Measurements from ENCODE around the gene PPP1R15A. TPM values are rescaled to one million over a fixed set of nuclear protein-coding genes. Genes with fewer than 3 reads are reported as not detected.

The PPP1R15A gene
- total RNA-seq, 2 experiments from 2014 or later = 51.6 to 62.4 TPM

Other genes with a start within 250 kb of the PPP1R15A start
- 10 to 100 TPM in 1 of 2 experiments, 1 to 10 TPM in 1; 8.3 to 12.4 TPM for gene DBP, start 235.0 kb upstream of the PPP1R15A start, total RNA-seq
- gene CA11, start 226.2 kb upstream of the PPP1R15A start, total RNA-seq = 10 to 100 TPM; 11.5 to 18.0 TPM
- under 1 TPM; 0.50 to 0.60 TPM for gene NTN5, start 199.4 kb upstream of the PPP1R15A start, total RNA-seq
- not detected for gene FUT2, start 176.4 kb upstream of the PPP1R15A start, total RNA-seq
- under 1 TPM; 0.69 to 0.70 TPM for gene MAMSTR, start 152.7 kb upstream of the PPP1R15A start, total RNA-seq
- under 1 TPM; 0.67 to 0.73 TPM for gene RASIP1, start 131.8 kb upstream of the PPP1R15A start, total RNA-seq
- gene IZUMO1, start 125.5 kb upstream of the PPP1R15A start, total RNA-seq = not detected
- gene FUT1, start 119.8 kb upstream of the PPP1R15A start, total RNA-seq = under 1 TPM; 0.23 to 0.32 TPM
- not detected for gene FGF21, start 116.9 kb upstream of the PPP1R15A start, total RNA-seq
- 10 to 100 TPM; 65.9 to 70.3 TPM for gene BCAT2, start 61.4 kb upstream of the PPP1R15A start, total RNA-seq
- gene HSD17B14, start 35.9 kb upstream of the PPP1R15A start, total RNA-seq = under 1 TPM; 0.21 to 0.83 TPM
- 10 to 100 TPM in 1 of 2 experiments, 1 to 10 TPM in 1; 7.0 to 10.9 TPM for gene PLEKHA4, start 3.8 kb upstream of the PPP1R15A start, total RNA-seq
- under 1 TPM; 0.37 to 0.87 TPM for gene TULP2, start 26.3 kb downstream of the PPP1R15A start, total RNA-seq
- gene NUCB1, start 27.9 kb downstream of the PPP1R15A start, total RNA-seq = 100 to 1,000 TPM; 115 to 118 TPM
- gene DHDH, start 61.3 kb downstream of the PPP1R15A start, total RNA-seq = 1 to 10 TPM; 1.4 to 2.4 TPM
- 100 to 1,000 TPM; 128 to 143 TPM for gene BAX, start 82.5 kb downstream of the PPP1R15A start, total RNA-seq
- 1,000 to 10,000 TPM in 1 of 2 experiments, 100 to 1,000 TPM in 1; 809 to 1,111 TPM for gene FTL, start 92.9 kb downstream of the PPP1R15A start, total RNA-seq
- 100 to 1,000 TPM in 1 of 2 experiments, 10 to 100 TPM in 1; 80.2 to 102 TPM for gene GYS1, start 120.9 kb downstream of the PPP1R15A start, total RNA-seq
- 100 to 1,000 TPM; 155 to 178 TPM for gene RUVBL2, start 121.5 kb downstream of the PPP1R15A start, total RNA-seq
- under 1 TPM; 0.39 to 0.51 TPM for gene LHB, start 144.7 kb downstream of the PPP1R15A start, total RNA-seq
- gene CGB3, start 151.9 kb downstream of the PPP1R15A start, total RNA-seq = not detected
- gene CGB2, start 159.5 kb downstream of the PPP1R15A start, total RNA-seq = under 1 TPM in 1 of 2 experiments, not detected in 1; 0.43 TPM
- gene CGB1, start 164.5 kb downstream of the PPP1R15A start, total RNA-seq = not detected
- not detected for gene CGB5, start 171.4 kb downstream of the PPP1R15A start, total RNA-seq
- gene CGB8, start 176.7 kb downstream of the PPP1R15A start, total RNA-seq = not detected
- under 1 TPM in 1 of 2 experiments, not detected in 1; 0.40 TPM for gene CGB7, start 185.3 kb downstream of the PPP1R15A start, total RNA-seq
- not detected for gene NTF4, start 192.4 kb downstream of the PPP1R15A start, total RNA-seq
- not detected for gene KCNA7, start 200.3 kb downstream of the PPP1R15A start, total RNA-seq
- gene SNRNP70, start 213.0 kb downstream of the PPP1R15A start, total RNA-seq = 100 to 1,000 TPM; 225 to 306 TPM
- gene LIN7B, start 241.9 kb downstream of the PPP1R15A start, total RNA-seq = 1 to 10 TPM; 3.5 to 4.3 TPM
- 1 to 10 TPM; 1.7 to 2.0 TPM for gene C19orf73, start 246.7 kb downstream of the PPP1R15A start, total RNA-seq
- 1 to 10 TPM; 5.4 to 6.1 TPM for gene PPFIA3, start 247.1 kb downstream of the PPP1R15A start, total RNA-seq